HG03159 (cell line): Measurements from ENCODE around the gene CUEDC1.

Experiments used
- ATAC-seq: cut with Tn5 transposase; IDR thresholded peaks from one replicate; pipeline ENCODE4 v1.9.1; 2021; ENCODE audit warnings: mild to moderate bottlenecking, moderate library complexity; ENCODE audit not compliant: unreplicated experiment

Gene CUEDC1

DNA sequence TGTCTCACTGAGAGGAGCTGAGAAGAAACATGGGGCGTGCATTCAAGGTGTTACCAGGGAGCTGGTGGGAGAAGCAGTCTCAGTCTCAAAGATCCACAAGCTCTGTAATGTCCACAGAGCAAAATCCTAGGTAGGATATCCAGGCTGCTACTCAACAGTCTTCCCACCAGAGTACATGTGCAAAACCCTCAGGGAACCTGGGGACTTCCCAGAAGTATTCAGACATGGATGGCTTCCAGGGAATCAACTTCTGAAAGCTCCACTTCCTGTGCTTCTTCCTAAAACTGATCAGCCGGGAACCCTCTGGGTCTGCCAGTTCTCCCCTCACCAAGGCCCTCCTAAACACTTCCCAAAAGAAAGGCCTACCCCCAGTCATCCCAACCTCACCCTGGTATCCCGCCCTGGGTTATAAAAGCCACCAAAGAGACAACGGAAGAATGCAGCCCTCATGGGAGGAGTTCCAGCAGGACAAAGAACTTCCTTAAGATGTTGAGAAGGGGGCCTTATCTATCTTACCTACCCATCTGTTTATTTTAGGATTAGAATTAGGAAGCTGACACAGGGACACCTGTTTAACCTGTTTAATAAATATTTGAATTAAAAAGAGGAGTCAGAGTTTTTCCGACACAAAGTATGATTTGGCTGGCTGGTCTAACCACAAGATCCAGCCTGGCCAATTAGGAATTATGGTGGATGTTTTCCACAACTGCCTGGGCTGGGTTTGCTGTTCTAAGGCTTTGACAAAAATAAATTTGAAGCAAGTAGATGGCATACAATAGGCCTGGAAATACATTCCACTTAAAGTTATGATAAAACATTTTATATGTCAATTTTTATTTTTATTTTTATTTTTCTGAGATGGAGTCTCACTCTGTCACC lies 37.0 kb downstream of the CUEDC1 start:
- no peak for ATAC-seq

DNA sequence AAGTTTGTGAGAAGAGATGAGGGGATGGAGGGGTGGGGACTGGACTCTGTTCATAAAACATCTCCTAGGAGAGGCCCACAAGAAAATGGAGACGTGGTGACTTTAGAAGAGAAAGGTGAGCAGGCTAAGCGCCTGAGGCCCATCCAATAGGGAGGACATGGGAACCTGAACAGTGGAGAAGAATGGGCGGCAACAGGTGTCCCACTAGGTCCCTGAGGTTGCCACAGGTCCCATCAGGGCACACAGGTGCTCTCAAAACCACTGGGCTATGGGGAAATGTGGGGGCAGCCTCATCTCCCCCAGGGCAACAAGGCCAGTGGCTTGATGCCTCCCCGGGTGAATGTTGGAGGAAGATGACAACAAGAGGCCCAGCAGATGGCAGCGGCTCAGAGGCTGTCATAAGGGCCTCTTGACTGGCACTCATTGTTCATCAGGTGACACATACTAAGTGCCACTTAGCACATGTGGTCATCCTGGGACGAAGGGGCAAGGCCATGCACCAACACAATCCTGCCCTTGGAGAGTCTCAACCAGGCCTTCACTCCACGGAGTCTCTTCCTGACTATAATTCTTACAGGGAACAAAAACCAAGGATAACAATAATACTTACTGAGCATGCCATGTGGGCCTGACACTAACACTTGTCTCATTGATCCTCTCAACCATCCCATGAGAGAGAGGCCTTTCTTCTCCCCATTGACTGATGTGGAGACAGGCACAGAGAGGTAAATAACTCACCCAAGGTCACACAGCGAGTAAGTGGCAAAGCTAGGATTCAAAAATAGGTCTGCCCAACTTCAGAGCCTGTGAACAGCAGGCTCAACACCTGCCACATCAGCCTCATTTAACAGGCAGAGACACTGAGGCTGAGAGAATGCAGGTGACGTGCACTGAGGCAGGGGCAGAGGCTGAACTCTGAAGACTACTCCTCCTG lies 38.0 kb downstream of the CUEDC1 start:
- no peak for ATAC-seq

DNA sequence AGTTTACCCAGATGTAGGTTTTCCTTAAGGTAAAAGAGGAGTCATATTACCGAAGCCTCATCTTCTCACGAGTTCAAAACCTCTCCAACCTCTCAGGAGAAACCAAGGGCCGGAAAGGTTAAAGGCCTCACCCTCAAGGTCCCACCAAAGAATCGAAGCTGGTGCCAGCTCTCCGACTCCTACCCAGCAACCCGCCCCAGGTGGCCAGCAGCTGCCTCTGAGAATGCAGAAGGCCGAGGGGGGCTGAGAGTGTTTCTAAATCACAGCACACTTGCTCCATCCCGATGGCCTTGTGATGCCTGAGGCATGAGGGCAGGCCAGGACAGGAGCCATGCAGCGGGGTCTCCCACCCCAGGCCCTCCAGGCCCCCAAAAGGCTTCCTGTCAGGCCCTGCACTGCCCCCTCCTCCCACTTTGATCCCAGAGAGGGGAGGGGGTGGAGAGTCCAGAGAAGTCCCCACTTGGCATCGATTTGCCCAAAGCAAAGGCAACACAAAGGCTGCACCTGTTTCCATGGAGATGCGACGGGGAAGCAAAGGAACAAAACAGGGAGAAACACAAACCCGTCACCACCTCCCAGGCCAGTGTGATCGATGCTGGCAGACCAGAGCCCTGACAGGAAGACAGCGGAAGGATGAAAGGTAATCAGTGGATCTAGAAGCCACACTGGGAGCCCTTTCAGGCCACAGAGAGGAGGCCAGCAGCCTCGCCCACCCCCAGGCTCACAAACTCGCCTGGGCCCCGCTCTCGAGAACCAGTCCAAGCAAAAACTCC lies 39.0 kb downstream of the CUEDC1 start:
- no peak for ATAC-seq

DNA sequence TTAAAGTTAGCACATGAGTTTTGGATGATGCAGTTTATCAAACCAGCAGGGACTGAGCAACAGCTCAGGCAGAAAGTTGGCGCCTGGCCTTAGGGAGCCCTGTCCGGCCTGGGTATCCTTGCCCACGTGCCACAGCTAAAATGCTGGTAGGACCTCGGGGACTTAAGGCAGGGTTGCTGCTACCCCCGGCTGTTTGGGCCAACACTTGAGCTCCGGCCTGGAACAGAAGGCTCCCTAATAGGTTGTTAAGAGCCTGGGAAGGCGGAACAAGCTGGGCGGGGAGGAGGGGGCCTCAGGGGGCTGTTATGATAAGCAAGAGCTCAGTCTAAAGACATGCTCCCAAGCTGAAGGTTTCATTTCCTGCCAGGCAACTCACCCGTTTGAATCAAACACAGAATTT lies 39.7 kb downstream of the CUEDC1 start:
- no peak for ATAC-seq

DNA sequence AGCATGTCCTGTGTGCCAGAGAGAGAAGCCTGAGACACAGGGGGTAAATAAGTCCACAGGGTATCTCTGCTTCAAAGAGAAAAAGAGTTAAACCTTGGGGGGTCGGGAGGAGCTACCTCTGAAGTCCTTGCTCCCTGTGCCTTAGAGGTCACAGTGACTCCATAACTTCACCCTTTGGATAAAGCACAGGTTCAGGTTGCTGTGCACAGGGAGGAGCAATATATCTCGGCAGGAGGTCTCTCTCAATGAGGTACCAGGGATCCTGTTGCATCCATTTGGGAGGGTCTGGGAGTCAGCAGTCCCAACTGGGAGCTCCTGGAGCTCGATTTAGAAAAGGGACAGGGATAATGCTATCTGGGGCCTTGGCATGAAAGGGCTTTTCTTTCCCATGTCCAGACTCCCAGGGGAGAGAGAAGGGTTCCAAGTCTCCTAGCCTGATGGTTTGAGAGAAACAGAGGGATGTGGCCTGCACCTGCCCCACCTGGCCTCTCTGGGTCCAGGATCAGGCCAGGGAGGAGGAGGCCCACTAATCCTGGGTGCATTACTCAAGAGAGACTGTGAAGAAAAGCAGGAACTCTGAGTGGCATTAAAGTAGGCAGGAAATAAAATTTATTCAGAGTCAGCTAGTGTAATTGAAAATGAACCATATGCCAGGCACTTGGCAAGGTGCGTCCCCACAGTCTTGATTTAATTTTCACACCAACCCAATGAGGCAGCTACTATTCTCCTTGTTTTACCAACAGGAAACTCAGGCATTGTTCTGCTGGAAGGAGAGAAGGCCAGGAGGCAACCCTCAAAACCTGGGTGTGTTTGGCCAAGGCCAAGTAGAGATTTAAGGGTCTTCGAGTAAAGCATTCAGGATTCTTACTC lies 40.7 kb downstream of the CUEDC1 start:
- ATAC-seq, result no peak

DNA sequence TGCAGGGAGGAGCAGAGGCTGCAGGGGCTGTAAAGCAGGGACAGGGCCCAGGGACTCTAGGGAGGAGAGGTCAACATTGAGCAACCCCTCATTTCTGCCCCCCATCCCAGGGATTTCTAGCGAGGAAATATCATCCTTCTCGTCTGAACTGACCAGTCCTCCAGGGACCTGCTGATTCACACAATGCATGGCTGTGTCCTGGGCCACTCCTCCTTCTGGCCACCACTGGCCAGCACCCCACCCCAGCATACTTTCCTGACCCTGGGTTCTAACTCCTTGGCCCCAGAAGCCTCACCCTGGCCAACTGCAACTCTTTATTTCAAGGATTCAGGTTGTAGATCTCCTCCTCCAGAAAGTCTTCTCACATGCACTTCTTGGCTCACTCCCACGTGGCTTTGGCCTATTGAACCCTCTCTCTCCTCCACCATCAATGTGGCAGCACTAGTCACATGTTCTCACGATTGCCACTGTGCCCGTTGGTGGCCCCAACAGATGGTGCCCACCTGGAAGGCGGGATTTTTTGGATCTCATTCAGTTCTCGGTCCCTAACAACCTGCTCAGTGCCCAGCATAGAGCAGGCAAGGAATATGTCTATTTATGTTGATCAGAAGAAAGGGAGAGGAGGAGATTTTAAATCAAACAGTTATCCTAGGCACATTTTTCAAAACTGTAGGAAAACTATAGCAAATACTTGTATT lies 41.5 kb downstream of the CUEDC1 start:
- ATAC-seq, result no peak

DNA sequence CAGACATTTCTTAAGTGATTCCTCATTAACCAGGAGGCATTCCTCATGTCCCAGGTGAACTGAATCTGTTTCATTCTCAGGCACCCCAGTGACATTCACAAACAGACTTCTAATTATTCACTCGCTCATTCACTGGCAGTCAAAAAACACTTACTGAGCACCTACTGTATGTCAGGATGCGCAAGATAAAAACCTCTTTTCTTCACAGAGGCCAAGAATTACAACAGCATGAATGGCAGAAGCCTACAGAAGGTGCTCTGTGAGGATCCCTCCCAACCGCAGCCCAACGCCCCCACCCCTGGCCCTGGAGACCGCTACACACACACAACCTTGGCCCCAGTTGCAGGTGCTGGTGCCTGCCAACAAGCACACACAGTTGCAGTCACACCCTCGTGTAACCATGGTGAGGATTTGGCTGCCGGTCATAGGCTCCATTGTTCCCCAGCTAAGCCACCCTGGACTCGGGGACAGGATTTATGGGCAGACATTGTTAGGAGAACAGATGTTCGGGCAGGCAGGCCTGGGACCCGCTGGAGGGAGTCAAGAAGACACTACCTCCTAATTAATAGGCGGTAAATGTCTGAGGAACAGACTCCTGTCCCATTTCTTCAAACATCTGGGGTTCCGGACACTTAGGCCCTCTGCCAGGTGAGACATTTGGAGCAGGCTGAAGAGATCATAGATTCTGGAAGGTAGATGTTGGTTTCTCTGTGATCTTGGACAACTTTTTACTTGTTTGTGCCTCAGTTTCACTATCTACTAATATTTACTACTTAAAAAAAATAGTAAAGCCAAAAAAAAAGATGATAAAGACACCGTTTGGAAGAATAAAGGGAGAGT lies 43.2 kb downstream of the CUEDC1 start:
- no peak for ATAC-seq

DNA sequence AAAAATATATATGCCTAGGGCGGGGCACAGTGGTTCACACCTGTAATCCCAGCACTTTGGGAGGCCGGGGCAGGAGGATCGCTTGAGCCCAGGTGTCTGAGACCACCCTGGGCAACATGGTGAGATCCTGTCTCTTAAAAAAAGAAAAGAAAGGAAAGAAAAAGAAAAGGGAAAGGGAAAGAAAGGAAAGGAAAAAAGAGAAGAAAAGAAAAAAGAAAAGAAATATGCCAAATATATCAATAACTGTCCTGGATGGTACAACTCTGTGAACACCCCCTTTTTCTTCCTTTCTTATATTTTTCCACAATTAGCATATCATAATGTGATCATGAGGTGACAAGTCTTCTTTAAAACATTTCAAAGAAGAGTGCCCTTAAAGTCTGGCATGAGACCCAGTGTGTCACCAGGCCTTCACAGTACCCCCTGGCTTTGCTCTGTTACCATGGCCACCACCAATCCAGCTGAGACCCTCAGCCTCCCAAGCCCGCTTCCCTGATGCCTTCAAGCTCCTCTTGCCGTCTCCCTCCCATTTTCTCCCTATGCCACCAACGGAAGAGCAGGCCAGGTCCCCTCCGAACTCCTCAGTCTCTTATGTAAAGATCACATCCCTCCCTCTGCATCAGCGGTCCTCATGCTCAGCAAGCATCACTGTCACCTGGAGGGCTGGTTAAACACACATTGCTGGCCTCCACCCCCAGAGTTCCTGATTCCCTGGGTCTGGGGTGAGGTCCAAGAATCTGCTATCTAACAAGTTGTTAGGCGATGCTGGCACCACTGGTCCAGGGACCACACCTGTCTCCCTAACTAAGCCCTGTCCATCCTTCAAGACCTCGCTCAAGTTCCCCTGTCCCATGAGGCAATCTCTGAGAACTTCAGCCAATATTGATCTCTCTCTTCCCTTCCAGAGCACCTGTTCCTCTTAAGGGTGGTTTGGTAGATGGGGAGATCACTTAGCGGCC lies 44.5 kb downstream of the CUEDC1 start:
- ATAC-seq, result no peak

DNA sequence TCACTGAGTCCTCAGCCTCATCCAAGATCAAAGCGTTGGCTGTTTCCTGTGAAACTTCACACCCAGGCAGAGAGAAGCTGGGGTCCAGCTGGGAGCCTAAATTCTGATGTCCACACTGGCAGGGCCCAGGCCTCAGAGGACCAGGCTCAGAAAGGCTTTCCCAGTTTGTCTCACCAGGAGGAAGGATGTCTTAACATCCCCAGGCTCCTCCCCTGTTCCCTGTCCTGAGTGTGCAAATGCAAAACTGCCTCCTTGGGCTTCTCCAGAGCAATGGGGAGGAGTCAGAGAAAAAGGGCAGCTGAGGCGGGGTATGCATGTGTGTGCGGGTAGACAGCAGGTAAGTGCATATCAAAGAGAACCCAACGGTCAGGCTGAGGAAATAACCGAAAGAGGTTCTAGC lies 45.7 kb downstream of the CUEDC1 start:
- ATAC-seq, result no peak

DNA sequence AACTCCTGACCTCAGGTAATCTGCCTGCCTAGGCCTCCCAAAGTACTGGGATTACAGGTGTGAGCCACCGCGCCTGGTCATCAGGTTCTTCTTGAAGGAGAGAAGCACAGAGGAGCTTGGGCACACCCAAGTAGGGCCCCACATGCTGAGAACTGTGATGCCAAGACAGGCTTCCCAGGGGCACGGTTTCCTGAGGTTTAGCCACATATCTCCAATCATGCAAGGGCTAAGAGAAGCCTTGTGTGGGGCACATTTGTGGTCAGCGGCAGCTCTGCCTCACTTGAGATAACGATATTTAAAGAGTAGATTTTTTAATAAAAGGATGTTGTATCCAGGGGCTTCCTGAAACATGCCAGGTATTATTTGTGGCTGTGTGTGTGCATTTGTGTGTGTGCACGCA lies 46.9 kb downstream of the CUEDC1 start:
- ATAC-seq, result no peak

DNA sequence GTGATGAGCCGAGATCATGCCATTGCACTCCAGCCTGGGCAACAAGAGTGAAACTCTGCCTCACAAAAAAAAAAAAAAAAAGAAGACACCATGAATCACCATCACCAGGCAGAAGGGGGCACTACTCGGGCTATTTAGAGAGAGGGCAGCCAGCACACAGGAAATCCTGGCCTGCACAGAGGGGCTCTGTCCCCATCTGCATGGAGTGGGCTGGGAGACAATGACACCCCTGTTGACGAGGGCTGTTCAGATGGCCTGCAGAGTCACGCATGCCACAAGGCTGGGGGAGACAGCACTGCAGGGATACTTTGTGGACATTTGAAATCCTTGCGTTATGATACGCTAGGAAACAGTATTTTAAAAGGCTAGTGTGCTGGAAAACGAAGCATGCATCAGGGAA lies 48.3 kb downstream of the CUEDC1 start:
- no peak for ATAC-seq

DNA sequence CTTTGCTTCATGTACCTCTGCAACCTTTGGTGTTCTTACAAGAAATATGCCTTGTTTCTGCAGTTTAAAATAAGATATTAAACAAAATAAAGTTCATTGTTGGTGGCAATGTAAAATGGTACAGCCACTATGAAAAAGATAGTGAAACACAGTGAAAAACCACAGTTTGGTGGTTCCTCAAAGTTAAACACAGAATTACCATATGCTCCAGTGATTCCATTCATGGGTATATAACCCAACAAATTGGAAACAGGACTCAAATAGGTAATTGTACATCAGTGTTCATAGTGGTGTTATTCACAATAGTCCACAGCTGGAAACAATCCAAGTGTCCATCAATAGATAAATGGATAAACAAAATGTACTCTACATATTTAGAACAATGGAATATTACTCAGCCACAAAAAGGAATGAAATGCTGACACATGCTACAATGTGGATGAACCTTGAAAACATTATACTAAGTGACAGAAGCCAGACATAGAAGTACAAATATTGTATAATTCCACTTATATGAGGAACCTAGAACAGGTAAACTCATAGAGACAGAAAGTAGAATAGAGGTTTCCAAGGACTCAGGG lies 49.2 kb downstream of the CUEDC1 start:
- no peak for ATAC-seq

DNA sequence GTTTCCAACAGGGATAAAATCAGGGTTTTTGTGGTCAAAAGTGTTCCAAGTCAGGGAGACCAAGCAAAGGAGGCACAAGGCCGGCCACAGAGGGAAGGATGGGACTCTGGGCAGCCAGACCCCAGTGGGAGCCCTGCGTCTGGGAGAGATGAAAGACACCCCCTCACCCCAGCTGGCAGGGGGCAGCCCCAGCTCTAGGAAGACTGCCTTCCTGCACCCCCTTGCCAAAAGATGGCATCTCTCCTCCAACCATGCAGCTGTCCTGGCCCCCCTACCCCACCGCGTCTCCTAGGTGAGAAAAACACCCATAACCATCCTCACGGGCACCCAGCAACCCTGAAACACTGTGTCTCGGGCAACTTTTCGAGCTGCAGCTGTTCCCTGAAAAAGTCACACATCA lies 51.3 kb downstream of the CUEDC1 start:
- ATAC-seq, result no peak

DNA sequence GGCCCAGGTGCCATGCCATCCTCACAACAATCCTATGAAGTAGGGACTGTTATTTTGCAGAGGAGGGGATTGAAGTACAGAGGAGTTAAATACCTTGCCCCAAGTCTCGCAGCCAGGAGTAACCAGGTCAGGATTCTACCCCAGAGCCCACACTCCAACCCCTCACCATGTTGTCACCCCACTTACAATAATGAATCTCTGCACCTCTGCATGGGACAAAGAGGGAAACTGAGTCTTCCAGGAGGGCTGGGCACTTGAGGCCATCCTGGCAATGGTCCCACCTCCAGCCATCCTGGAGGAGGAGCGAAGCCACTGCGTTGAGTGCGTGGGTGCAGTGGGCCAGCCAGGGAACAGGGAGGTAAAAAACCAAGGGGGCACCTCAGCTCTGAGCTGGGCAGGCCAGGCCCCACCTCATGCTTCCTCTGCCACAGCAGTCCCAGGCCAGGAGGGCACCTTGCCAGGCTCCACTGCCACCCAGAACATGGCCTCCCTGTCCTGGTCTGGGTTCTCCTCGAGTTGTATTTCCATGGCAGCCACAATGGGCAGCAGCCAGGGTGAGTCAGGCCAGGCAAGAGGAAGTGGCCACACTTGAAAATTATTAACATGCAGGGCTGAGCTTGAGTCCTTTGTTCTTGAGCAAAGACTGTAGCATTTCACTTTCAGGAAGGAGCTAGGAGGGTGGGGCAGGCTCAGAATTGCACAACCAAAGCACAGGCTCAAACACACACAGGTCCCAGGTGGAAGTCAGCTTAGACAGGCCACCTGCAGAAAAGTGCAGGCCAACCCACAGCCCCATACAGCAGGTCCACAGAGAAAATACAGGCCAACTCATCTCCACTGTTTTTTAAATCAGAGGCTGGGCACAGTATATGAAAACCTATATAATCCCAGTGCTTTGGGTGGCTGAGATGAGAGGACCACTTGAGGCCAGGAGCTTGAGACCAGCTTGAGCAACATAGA lies 52.1 kb downstream of the CUEDC1 start:
- peak; percentile 56 for ATAC-seq

DNA sequence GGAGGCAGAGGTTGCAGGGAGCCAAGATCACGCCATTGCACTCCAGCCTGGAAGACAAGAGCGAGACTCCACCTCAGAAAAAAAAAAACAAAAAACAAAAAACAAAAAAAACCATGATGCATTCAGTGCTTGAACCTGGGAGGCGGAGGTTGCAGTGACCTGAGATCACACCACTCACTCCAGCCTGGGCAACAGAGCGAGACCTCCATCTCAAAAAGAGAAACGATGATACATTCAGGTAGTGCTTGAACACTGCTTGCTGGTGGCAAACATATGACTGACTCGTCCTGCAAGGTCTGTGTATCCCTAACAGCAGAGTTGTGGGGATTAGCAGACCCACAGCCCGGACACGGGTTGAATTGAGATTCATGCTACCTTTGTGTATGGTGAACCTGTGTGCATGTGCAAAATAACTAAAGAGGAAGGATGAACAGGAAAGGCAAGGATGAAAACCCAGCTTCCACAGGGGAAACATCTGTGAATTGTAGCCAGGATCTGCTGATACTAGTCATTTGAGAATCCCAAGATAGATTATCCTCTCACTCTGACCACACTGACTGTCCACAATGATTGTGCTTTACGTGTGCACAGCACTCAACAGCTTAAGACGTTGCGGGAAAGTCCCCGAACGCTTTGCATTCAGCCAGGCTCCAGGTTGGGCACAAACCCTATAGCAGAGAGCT lies 53.0 kb downstream of the CUEDC1 start:
- ATAC-seq, result peak; percentile 60
